Heart right ventricle (tissue), 16 donors: ENCODE results near the gene RALGAPA2. TPM values are rescaled to one million over a fixed set of nuclear protein-coding genes. Genes with fewer than 3 reads are reported as not detected.
A peak's percentile ranks its signal among the peaks of the same experiment; 100 is the strongest.

ENCODE experiments used
- ATAC-seq, 8 donors: fragments of 200-7000 bp; cut with Tn5 transposase; one replicate each; pipeline ENCODE4 v1.9.1; 2020; ENCODE audit warnings: mild to moderate bottlenecking in 8 of 8, moderate library complexity in 8 of 8, moderate number of reproducible peaks in 1 of 8
- DNase-seq, 2 donors: peaks; one replicate each; pipeline ENCODE4 v3.0.0-alpha.2; 2020
- H3K27ac ChIP-seq, 10 donors: fragments of 200-600 bp; sonication (generic) in 2 of 10; one replicate each; pipeline versions ENCODE4 v1.5.0 to v1.8.0; 2020 to 2022; ENCODE audit warnings: mild to moderate bottlenecking in 3 of 10
- H3K27me3 ChIP-seq, 7 donors: fragments of 200-600 bp; one replicate each; pipeline ENCODE4 v1.8.0; 2021 to 2022; ENCODE audit warnings: mild to moderate bottlenecking in 2 of 7
- H3K36me3 ChIP-seq, 9 donors: fragments of 200-600 bp; sonication (generic) in 1 of 9; one replicate each; pipeline versions ENCODE4 v1.5.0 to v1.8.0; 2020 to 2022; ENCODE audit warnings: mild to moderate bottlenecking in 2 of 9
- H3K4me1 ChIP-seq, 9 donors: fragments of 200-600 bp; sonication (generic) in 1 of 9; one replicate each; pipeline versions ENCODE4 v1.5.0 to v1.8.0; 2020 to 2022; ENCODE audit warnings: mild to moderate bottlenecking in 4 of 9
- H3K4me3 ChIP-seq, 10 donors: fragments of 200-600 bp; sonication (generic) in 2 of 10; one replicate each; pipeline versions ENCODE4 v1.5.0 to v1.8.0; 2020 to 2022; ENCODE audit warnings: mild to moderate bottlenecking in 7 of 10, moderate library complexity in 2 of 10
- H3K9me3 ChIP-seq, 11 donors: fragments of 200-600 bp in 10 of 11; sonication (generic) in 2 of 11; one replicate each; pipeline versions ENCODE4 v1.5.0 to v1.8.0; 2013 to 2022; ENCODE audit warnings: mild to moderate bottlenecking in 2 of 11, control low read depth in 1 of 11, moderate library complexity in 1 of 11
- CTCF ChIP-seq, 9 donors: fragments of 200-600 bp; sonication (generic) in 2 of 9; IDR thresholded peaks; one replicate each; pipeline versions ENCODE4 v1.5.0 to v1.8.0; 2021 to 2022; ENCODE audit warnings: antibody characterized with exemption in 9 of 9, mild to moderate bottlenecking in 5 of 9, moderate library complexity in 1 of 9
- WGBS, 2 donors: extraction: QIAGEN DNeasy Blood & Tissue Kit; methylation state at CpG; one replicate each; pipeline ENCODE4 v1.1.7; 2013; ENCODE audit warnings: inconsistent platforms in 1 of 2; 5-methylcytosine and 5-hydroxymethylcytosine counted together
- intact Hi-C, 10 donors: fragments of 100-400 bp; cut with DNase I; formaldehyde crosslinking; loops; one replicate each; pipeline versions ENCODE4 v1.11.1 to v1.14.2; 2022
- polyA plus RNA-seq, 2 donors: library from polyadenylated mRNA; stranded (reverse); fragments of 200-250 nt; gene quantifications; one replicate each; pipeline ENCODE4 v1.2.3, GENCODE V29; 2013
- total RNA-seq, 10 donors: library from RNA; stranded (reverse); fragmentation: NEBNext Ultra II Directional in 3 of 10; extraction: Animal tissue kit (Norgen Biotek cat#: 25700) in 3 of 10; gene quantifications; one replicate each; pipeline versions ENCODE4 v1.2.1 to v1.2.4, GENCODE V29; 2021 to 2023
- donor health status: Arrhythmogenic right ventricular cardiomyopathy.
- donor health status: ischemic (EF 13 %, LVEDD 7.1; RV severe dilation, severe dysfunction).
- donor health status: healthy with polysubstance abuse.
- donor health status: DM: no; HTN: yes; CAD: no.
- donor health status: DM: no; HTN: no; CAD: no.
- donor health status: ischemic (EF 25% LVEDD 6.9; RV normal size, moderate dysfunction).
- donor health status: ischemic (EF 25% LVEDD 5.7; RV mildly dilated, moderate dysfunction).
- donor health status: healthy.
- donor health status: DM: yes; HTN: yes; CAD: no.
- donor health status: Ischemic cardiomyopathy.
- donor health status: ischemic (EF 35%, LVEDD 5.7; RV mildly dilated, moderate dysfunction).
- donor health status: nonischemic (EF 11% LVEDD 7.7; RV severe dilation, severe dysfunction).
- donor health status: DM: yes; HTN: yes; CAD: no.
- donor health status: PGD.
- donor health status: ischemic (EF 29% LVEDD 5.4; RV normal size, mild dysfunction).
- donor health status: nonischemic (EF 23%, LVEDD 6.1; RV moderate dilation, normal function).

RALGAPA2 gene
- total and polyA plus RNA-seq, 12 donors, result 4.1 to 26.8 (median 18.2) TPM

GRCh38 chr20:20426655-20426907 is 285.9 kb downstream of the RALGAPA2 start:
- H3K9me3 ChIP-seq, result no peaks in the 10 kb centered on the region
- no peak for DNase-seq
- no peaks in the 10 kb centered on the region for H3K4me1 ChIP-seq
- H3K27ac ChIP-seq, result no peak overlapping the region
- H3K4me3 ChIP-seq, result no peak overlapping the region
- 89 to 96% methylated on average over 4 of the region's 4 CpGs for WGBS, 2 donors
- no peak for TF ChIP-seq CTCF (IDR thresholded peaks at IDR 0.05)
- no peaks in the 10 kb centered on the region for H3K27me3 ChIP-seq
- ATAC-seq, result no peak
- intact Hi-C loops, result no loop called here
- peaks cover 0 to 19% (median 0%) of the 10 kb centered on the region in 9 donors for H3K36me3 ChIP-seq

- Histone ChIP-seq H3K9me3 (no peaks in the 10 kb centered on the region), H3K4me1 (no peaks in the 10 kb centered on the region), H3K27ac (no peak overlapping the region), H3K4me3 (no peak overlapping the region), H3K27me3 (no peaks in the 10 kb centered on the region), H3K36me3 (peaks cover 0 to 19% (median 0%) of the 10 kb centered on the region in 9 donors)
- DNase-seq (no peak), ATAC-seq (peak in 1 of 8 donors; percentile 39)
- intact Hi-C loops, result no loop called here
- WGBS, 2 donors, result 78 to 82% methylated on average over 5 of the region's 5 CpGs
- TF ChIP-seq CTCF (IDR thresholded peaks at IDR 0.05), result no peak
Measured at GRCh38 chr20:20425823-20426654, 286.4 kb downstream of the RALGAPA2 start.

GRCh38 chr20:20423117-20423516 is 289.3 kb downstream of the RALGAPA2 start:
- ATAC-seq, result no peak
- H3K27me3 ChIP-seq, result no peaks in the 10 kb centered on the region
- peaks cover 0 to 14% (median 0%) of the 10 kb centered on the region in 9 donors for H3K36me3 ChIP-seq
- 95 to 100% methylated on average over 1 of the region's 1 CpG for WGBS, 2 donors
- H3K4me1 ChIP-seq, result peaks cover 0 to 12% (median 0%) of the 10 kb centered on the region in 9 donors
- TF ChIP-seq CTCF (IDR thresholded peaks at IDR 0.05), result no peak
- intact Hi-C loops, result no loop called here
- no peak for DNase-seq
- no peak overlapping the region for H3K27ac ChIP-seq
- H3K9me3 ChIP-seq, result no peaks in the 10 kb centered on the region
- no peak overlapping the region for H3K4me3 ChIP-seq

GRCh38 chr20:20417876-20418676 is 294.4 kb downstream of the RALGAPA2 start:
- Histone ChIP-seq H3K27ac (no peak overlapping the region), H3K27me3 (no peaks in the 10 kb centered on the region), H3K9me3 (no peaks in the 10 kb centered on the region), H3K4me3 (no peak overlapping the region), H3K36me3 (peaks cover 0 to 14% (median 0%) of the 10 kb centered on the region in 9 donors), H3K4me1 (peaks cover 0 to 12% (median 0%) of the 10 kb centered on the region in 9 donors)
- ATAC-seq (no peak), DNase-seq (no peak)
- 90 to 93% methylated on average over 8 of the region's 8 CpGs for WGBS, 2 donors
- no peak for TF ChIP-seq CTCF (IDR thresholded peaks at IDR 0.05)
- intact Hi-C loops, result no loop called here
